Progenitor cell of endocrine pancreas (in vitro differentiated cells): ENCODE data around the gene SMURF2. TPM values are rescaled to one million over a fixed set of nuclear protein-coding genes. Genes with fewer than 3 reads are reported as not detected.

Source experiments
- DNase-seq: peaks from one replicate; pipeline ENCODE4 v3.0.0; 2021; ENCODE audit warnings: low spot score; ENCODE audit not compliant: unreplicated experiment
- H3K27ac Mint-ChIP-seq: 2 replicates; pipeline ENCODE4 v1.8.0; 2021; ENCODE audit warnings: mild to moderate bottlenecking, moderate library complexity, mixed read lengths
- H3K27me3 Mint-ChIP-seq: 2 replicates; pipeline ENCODE4 v1.8.0; 2021; ENCODE audit warnings: mixed read lengths
- H3K36me3 Mint-ChIP-seq: 2 replicates; pipeline ENCODE4 v1.8.0; 2022; ENCODE audit warnings: mixed read lengths; ENCODE audit not compliant: insufficient read depth
- H3K4me1 Mint-ChIP-seq: 2 replicates; pipeline ENCODE4 v1.8.0; 2021; ENCODE audit warnings: low read depth, mixed read lengths
- H3K4me3 Mint-ChIP-seq: 2 replicates; pipeline ENCODE4 v1.8.0; 2021; ENCODE audit warnings: low read depth, mild to moderate bottlenecking, moderate library complexity, mixed read lengths
- H3K9me3 Mint-ChIP-seq: 2 replicates; pipeline ENCODE4 v1.8.0; 2021; ENCODE audit warnings: low read depth, mixed read lengths
- total RNA-seq: library from RNA; stranded (reverse); gene quantifications from 2 replicates; pipeline ENCODE4 v1.2.1, GENCODE V29; 2021
- TF ChIP-seq, protein P1 (sequence below): fragments of 200-600 bp; sonication (generic); IDR thresholded peaks from one replicate; pipeline ENCODE4 v1.5.0; 2021; ENCODE audit warnings: antibody characterized with exemption, mild to moderate bottlenecking; ENCODE audit not compliant: unreplicated experiment

SMURF2 gene
- total RNA-seq, 1 donor from 2014 or later, result 43.9 TPM

- Mint-ChIP-seq H3K4me1 (peaks cover 9% of the 10 kb centered on the region), H3K9me3 (peaks cover 3% of the 10 kb centered on the region), H3K4me3 (no peak overlapping the region), H3K27ac (no peak overlapping the region), H3K27me3 (no peaks in the 10 kb centered on the region), H3K36me3 (peaks cover 4% of the 10 kb centered on the region)
- no peak for DNase-seq
- TF ChIP-seq, protein P1, sequence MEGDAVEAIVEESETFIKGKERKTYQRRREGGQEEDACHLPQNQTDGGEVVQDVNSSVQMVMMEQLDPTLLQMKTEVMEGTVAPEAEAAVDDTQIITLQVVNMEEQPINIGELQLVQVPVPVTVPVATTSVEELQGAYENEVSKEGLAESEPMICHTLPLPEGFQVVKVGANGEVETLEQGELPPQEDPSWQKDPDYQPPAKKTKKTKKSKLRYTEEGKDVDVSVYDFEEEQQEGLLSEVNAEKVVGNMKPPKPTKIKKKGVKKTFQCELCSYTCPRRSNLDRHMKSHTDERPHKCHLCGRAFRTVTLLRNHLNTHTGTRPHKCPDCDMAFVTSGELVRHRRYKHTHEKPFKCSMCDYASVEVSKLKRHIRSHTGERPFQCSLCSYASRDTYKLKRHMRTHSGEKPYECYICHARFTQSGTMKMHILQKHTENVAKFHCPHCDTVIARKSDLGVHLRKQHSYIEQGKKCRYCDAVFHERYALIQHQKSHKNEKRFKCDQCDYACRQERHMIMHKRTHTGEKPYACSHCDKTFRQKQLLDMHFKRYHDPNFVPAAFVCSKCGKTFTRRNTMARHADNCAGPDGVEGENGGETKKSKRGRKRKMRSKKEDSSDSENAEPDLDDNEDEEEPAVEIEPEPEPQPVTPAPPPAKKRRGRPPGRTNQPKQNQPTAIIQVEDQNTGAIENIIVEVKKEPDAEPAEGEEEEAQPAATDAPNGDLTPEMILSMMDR, result no peak
Observed at GRCh38 chr17:64626827-64627226, 35.3 kb downstream of the SMURF2 start.

GRCh38 chr17:64625541-64625940 is 36.6 kb downstream of the SMURF2 start:
- peaks cover 4% of the 10 kb centered on the region for H3K36me3 Mint-ChIP-seq
- no peak for DNase-seq
- no peak overlapping the region for H3K27ac Mint-ChIP-seq
- peaks cover 3% of the 10 kb centered on the region for H3K4me1 Mint-ChIP-seq
- no peak overlapping the region for H3K4me3 Mint-ChIP-seq
- TF ChIP-seq, protein P1, result no peak
- peaks cover 3% of the 10 kb centered on the region for H3K9me3 Mint-ChIP-seq
- no peaks in the 10 kb centered on the region for H3K27me3 Mint-ChIP-seq

GRCh38 chr17:64622931-64623654 is 39.0 kb downstream of the SMURF2 start:
- H3K4me1 Mint-ChIP-seq, result peaks cover 2% of the 10 kb centered on the region
- TF ChIP-seq, protein P1, result no peak
- H3K4me3 Mint-ChIP-seq, result no peak overlapping the region
- H3K9me3 Mint-ChIP-seq, result peaks cover 3% of the 10 kb centered on the region
- no peaks in the 10 kb centered on the region for H3K27me3 Mint-ChIP-seq
- peaks cover 4% of the 10 kb centered on the region for H3K36me3 Mint-ChIP-seq
- peak overlapping the region; percentile 18 for H3K27ac Mint-ChIP-seq
- DNase-seq, result no peak

GRCh38 chr17:64621772-64622171 is 40.3 kb downstream of the SMURF2 start:
- no peak overlapping the region for H3K27ac Mint-ChIP-seq
- peaks cover 2% of the 10 kb centered on the region for H3K4me1 Mint-ChIP-seq
- TF ChIP-seq, protein P1, result no peak
- no peak for DNase-seq
- H3K4me3 Mint-ChIP-seq, result no peak overlapping the region
- peaks cover 3% of the 10 kb centered on the region for H3K9me3 Mint-ChIP-seq
- H3K27me3 Mint-ChIP-seq, result no peaks in the 10 kb centered on the region
- H3K36me3 Mint-ChIP-seq, result peaks cover 4% of the 10 kb centered on the region

DNA sequence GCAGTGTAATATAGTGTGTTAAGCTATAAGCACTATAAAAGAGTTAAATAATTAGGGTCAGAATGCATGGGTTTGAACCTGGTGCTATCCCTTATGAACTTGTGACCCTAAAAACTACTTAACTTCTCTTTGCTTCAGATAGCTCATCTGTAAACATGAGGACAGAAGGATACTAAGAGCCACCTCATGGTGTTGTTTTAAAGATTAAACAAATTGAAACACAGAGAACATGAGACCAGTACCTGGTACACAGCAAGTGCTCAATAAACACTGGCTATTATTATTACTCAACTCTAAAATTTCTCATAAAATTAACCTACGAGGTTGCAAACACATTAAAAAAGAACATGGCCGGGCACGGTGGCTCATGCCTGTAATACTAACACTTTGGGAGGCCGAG is 43.3 kb downstream of the SMURF2 start:
- Mint-ChIP-seq H3K4me1 (peaks cover 3% of the 10 kb centered on the region), H3K9me3 (peaks cover 3% of the 10 kb centered on the region), H3K27ac (no peak overlapping the region), H3K27me3 (no peaks in the 10 kb centered on the region), H3K36me3 (peaks cover 2% of the 10 kb centered on the region), H3K4me3 (no peak overlapping the region)
- TF ChIP-seq, protein P1, result no peak
- DNase-seq, result no peak
